Limb (tissue), 2 donors: Measurements from ENCODE around the gene HPSE2.

Source experiments
- DNase-seq, 2 donors: peaks; one replicate each; pipeline ENCODE4 v3.0.0-alpha.2; 2016; ENCODE audit errors: extremely low spot score in 2 of 2

Gene HPSE2

DNA sequence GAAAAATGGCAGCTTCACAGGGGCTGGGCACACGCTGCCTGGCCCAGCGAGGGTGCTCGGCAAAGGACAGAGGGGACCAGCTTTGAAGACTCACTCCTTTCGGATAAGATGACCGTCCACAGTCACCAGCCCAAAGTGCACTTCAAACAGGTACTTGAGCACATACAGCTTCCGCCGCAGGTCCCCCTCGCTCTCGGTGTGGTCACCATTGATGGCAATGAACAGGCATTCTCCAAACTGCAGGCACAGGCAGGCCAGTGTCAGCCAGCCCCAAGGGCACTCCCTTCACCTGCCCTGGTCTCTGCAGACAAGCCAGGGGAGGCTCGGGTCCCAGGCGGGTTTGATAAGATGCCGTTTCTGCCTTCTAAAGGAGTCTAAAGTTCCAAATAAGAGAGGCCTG, 800.5 kb downstream of the HPSE2 start:
- no peak for DNase-seq

DNA sequence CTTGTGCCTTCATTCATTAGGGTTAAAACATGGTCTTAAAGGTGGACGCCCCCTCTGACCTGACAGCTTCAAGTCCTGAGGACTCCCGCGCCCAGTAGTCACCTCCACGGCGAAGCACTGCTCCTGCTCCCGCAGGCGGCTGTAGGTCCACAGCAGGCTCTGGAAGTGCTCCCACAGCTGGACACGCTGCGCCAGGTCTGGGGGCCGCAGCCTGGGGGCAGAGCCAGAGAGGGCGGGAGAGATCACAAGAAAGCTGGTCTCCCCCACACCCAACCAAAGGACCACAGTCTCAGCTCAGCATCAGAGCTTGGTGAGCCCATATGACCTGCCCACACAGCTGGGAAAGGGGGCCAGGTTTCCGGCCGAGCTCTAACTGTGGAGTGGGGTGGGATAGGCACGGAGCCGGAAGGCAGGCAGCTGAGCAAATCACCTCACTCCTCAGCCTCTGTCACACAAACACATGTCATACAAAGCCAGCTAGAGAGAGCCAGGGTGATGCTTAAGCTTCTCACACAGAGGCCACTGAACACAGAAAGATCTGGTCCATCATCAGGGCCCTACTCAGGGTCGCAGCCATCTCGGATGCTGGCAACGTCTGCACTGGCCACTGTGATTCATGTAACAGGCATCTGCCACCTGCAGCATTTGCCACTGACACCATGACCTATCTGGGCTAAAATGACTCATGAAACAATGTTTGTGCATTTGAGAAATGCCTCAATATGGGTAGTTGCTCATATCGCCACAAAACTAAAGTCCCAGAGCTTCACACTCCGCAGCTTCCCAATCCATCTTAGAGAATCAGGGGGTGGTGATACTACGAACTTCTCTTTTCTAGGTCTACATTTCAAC, 801.5 kb downstream of the HPSE2 start:
- DNase-seq: no peak

DNA sequence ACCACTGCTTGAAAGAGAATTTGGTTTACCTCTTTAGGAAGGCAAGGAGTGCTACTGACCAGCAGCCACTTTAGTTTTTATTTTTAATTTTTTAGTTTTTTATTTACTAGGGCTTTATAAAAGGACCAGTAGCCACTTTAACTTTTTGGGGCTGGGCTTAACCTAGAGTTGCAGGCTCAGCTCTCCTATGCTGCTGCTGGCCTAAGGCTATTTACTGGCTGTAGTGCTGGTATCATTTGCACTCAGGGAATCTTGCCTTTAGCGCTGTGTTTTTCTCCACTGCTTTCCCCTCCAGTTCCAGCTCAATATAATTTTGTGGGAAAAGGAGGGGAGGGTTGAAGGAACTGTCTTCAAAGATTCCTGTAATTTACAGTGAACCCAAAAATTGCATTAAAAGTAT, 802.3 kb downstream of the HPSE2 start:
- DNase-seq: no peak

DNA sequence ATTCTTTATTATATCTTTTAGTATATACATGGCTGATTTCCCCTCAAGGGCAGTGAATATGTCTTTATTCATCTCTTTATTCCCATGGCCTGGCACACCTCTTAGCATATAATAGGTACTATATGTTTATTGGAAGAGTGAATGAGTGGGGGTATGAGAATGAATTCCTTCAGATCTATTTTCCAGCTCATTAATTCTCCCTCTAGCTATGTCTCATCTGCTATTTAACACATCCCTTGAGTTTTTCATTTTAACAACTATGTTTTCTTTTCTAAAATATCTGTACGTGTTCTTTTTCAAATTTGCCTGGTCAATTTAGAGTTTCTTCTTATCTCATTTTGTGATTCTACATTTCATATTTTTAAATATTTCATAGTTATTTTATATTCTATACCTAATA, 803.3 kb downstream of the HPSE2 start:
- no peak for DNase-seq

DNA sequence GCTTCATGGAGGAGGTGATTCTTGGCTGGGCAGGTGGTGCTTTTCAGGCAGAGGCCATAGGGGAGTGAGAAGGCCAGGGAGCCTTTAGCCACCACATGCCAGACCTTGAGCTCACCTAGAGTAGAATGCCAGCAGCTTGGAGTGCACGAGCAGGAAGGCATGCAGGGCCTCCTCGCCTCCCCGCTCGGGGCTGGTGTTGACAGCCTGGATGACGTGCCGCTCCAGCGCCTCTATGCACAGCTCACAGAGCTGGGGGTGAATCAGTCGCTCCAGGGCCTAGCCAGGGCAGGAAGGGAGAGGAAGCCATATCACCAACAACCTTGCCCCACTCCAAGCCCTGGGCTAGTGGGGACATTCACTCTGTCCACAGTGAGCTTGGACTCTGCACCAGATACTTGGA, 804.6 kb downstream of the HPSE2 start:
- no peak for DNase-seq

DNA sequence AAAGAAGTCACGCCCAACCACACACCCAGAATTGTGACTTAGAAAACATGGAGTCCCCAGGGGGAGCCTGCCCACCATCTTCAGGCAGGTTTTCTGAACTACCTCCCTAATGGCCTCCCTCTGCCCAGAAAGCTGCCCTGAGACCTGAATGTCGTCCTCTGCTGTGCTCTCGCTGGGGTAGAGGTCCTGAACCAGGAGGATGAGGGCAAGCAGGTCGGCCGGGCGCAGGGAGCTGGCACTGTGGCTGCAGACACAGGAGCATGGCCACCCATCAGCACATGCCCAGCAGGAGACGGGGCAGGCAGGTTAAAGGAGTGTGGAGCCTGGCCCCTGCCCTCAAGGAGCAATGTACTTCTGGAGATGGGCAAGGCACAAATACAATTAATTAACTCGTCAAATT, 805.2 kb downstream of the HPSE2 start:
- DNase-seq: no peak

DNA sequence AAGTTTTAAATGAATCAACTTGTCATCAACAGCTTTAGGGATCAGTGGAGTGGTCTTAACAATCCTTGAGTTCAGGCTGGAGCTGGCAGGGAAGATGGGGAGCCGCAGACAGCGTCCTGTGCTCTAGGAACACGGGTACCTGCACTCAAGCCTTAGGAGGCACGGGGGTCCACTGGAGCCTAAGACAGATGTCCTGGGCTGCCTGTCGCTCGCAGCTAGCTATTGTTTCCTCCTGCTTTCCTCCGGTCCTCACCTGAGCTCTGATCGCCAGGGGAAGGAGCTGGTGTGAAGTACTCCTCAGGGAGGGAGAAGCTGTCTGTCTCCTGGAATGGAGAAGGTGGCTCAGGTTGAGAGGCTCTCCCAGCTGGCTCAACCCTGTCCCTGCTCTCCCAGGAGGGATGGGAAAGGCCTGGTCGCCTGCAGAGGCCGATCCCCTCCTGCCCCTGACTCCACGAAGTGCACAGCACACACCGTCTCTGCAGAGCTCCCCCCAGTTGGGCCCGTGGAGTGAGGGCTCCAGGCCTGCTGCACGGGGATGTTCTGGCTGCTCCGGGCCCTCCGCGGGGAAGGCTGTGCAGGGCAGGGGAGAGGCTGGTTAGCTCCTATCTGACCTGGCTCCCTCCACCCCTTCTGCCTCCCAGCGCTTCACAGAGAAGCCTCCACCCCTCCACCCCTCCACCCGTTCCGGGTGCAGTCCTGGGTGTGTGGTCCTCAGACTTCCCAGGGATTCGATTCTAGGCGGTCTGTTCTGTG, 806.2 kb downstream of the HPSE2 start:
- no peak for DNase-seq

DNA sequence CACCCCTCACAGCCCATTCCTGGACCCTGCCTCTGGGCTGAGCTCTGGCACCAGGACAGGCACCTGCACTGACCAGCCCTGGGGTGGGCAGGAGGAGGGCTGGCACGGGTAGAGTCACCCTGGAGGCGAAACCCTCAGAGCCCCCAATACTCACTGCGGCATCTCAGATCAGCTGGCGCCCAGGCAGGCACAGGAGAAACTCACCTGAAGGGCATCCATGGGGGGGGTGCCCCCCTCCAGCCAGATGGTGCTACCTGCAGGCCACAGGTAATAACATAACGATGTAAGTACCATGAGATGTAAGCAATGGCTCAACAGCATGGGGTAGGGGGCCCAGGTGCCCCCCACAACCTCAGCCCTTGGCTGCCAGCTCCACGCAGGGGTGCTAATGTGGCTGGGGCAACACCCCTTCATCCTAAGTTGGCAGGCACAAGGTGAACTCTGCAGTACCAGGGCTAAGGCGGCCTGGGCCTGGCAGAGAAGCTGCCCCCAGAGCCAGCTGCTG, 808.6 kb downstream of the HPSE2 start:
- no peak for DNase-seq

DNA sequence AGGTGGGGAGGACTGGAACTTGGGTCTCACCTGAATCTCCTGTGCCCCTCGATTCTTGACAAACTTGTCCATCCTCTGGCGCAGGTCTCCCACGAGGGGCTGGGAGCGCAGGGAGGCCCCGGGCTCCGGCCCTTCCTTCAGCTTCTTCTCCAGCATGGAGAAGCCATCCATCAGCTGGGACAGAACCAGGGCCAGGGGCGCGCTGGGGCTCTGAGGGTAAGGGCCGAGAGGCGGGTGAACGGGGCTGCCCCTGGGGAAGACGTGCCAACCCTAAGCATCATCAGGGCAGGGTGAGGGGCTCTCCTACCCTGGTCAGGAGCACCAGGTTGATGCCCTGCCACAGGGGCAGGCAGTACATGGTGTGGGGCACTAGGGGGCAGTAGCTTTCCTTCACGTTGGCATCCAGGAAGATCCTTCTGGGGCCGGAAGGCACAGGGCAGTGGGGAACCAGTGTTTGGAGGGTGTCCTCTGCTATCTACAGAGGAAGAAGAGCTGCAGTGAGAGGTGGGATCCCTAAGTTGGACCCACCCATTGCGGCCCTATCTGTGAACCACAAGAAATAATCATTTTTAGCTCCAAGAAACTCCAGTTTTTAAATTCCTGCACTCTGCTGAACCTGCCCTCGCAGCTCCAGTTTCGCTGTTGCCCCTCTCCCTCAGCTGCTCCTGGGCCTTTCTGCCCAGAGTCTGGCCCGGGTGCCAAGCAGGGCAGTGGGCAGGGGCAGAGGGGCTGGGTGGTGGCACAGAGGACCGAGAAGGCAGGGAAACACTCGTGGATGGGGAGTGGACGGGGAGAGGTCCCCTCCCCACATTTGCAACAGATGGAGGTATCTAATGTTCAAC, 809.9 kb downstream of the HPSE2 start:
- DNase-seq: peak in 1 of 2 donors; percentile 36

DNA sequence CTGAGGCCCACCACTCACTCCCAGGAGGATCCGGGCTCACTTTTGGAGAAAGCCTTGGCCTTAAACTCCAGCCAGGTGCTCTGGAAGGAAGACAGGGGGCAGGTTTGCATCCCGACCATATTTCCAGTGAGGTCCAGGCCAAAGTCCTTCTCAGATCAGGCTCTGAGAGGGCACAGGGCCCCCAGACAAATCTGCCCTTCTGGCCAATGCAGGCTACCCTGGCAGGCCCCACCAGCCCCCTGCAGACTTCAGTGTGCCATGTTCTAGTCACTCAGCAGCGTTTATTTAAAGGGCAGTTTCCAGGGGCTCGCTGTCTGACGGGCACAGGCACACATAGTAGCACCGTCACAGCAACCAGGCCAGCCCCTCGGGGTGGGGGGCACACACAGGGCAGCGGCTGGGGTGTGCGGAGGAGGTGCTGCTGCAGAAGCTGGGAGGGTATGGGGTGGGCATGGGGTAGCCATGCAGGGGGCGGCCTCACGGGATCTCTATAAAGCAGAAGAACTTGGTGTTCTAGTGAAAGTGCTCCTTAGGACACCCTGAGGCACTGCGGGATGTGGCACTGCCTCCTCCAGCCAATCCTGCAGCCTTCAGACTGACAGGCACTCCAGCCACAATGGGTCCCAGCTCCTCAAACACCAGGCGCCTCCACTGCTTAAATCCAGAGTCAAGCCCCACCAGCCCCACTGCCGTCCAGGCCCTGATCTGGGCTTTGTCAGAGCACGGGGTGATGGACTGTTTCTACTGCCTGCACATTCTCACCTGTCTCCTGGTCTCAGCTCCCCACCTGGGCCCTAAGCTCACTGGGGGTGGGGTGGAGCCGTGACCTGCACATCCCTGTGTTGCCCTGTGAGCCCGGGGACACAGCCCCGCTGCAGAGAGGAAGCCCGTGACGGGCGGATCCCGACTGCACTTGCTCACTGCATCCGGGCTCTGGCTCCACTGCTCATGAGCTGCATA, 811.1 kb downstream of the HPSE2 start:
- no peak for DNase-seq

DNA sequence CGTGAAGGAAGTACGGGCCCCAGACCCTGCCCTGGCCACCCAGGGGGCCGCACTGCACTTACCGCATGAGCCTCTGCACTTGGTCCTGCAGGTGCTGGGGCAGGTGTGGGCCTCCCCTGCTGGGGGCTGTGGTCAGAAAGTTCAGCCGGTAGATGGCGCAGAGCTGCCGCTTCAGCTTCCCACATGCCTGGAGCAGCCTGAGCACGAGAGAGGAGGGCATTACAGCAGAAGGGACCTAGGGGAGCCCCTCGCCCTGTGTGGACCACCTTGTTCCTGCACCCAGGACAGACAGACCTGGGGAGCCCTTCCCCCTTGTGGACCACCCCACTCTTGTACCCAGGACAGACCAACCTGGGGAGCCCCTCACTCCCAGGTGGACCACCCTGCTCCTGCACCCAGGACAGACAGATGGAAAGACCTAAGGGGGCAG, 811.9 kb downstream of the HPSE2 start:
- no peak for DNase-seq

DNA sequence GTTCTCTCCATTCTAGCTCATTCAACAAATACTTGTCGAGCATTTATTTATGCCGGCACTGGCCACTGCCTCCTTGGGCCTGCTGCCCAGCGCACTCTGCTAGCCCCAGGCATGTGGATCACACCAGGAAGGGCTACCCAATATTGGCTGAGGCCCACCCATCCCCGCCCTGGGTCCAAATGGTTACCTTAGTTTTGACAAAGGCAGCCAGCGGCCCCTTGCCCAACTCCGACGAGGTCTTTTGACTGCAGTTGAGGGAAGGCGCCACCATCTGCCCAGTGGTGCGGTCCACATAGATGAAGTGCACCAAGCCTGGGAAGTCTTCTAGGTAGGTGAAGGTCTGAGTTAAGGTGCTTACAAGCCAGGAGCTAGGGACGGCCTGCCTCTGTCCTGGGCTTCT, 813.5 kb downstream of the HPSE2 start:
- DNase-seq: no peak

DNA sequence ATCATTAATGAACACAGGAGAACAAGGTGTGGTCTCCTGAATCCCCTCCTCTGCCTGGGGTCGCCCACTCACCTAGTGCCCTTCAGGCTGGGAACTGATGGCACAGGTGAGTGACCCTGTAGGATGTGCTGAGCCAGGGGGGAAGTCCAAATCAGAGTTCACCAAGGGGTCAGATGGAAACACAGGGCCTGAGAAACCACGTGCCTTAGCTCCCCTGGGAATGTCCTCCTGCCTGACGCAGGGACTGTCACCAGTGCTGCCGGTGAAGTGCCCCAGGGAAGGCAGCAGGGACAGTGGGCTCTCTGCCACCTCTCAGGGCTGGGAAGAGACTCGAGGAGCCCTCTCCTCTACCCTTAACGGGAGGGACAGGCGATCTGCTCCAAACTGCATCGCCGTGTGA, 814.9 kb downstream of the HPSE2 start:
- DNase-seq: no peak

DNA sequence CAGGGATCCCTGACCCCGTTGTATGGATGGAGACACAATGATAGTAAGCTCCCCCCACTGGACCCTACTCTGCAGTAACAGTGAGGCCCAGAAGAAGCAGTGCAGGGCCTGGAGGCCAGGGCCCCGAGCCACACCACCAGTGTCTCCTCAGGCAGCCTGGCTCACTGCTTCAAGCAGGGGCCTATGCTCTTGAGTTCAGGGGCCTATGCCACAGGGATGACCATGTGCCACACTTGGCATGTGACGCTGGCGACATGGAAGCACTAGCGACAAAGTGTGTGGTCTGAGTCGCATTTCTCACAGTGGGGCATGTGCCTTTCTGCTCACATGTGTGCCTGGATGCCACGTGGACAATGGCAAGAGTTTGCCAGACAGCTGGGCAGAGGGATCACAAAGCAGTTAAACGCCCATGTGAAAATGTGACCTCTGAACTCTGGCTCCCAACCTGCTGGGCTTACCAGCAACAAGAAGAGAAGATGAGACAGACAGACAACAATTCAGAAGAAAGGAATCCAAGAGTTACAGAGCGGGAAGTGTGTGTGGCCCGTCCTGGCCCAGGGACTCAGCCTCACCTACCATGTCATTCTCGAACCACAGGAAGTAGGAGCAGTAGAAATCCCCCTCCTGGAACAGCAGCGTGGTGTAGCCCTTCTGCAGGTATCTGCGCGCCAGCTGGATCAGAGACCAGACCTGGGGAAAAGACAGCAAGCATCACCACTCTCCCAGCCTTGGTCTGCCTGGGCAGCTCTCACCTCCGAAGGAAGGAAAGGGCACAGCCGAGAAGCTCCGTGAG, 816.0 kb downstream of the HPSE2 start:
- no peak for DNase-seq

DNA sequence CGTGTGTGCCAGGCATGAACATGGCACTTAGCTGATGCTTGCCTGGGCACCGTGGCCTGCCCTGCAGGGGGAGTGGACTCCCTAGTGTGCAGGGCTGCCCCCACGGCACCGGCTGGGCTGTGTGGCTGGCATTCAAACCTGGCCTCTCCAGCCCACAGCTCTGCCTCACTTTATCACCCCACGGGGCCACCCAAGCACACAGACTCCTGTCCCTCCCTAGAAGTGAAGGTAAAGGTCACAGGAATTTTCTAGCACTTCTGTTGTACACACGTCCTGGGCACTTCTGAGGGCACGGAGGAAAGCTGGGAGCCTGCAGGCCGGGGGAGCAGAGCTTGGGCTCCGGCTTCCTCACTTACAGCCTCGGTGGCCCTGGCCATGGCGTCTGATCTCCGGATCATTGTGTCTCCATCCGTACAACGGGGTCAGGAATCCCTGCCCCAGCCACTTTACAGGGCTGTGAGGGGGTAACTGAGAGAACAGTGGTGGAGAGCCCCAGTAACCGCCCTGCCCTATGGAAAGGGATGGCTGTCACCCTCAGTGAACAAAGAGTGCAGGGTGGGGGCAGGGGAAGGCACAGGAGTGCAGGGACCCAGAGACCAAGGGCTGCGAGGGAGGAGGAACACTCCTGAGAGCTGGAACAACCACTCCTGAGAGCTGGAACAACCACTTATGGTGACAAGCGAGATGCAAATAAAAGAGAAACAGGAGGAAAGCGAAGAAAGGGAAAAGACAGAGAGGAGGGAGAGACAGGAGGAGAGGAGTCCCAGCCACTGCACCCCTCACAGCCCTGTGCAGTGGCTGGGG, 816.8 kb downstream of the HPSE2 start:
- no peak for DNase-seq

DNA sequence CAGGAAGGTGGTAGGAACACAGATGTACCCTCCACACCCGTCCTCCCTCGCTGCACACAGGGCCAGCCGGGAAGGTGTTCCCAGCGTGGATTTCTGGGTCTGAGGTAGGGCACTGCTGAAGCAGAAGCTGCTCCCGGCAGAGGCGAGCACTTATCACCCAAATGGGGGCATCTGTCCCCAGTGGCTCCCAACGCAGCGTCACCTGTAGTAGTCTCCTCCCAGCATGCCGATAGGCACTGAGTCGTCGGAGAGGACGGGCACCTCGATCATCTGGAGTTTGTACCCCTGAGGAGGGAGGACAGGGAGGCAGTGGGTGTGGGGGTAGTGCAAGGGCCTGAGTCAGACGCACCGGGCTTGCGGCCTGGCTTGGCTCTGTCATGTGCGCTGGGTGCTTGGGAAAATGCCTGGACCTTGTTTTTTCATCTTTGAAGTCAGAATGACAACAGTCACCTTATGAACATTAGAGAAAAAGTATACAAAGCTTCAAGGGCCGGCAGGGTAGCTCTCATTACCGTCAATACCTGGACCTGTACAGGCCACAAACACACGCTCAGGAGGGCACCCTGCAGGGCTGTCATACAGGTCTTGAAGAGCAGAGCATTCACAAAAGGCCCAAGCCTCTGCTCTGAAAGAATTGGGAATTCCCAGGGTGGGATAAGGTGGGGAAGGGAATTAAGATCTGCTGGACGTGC, 817.5 kb downstream of the HPSE2 start:
- DNase-seq: no peak

DNA sequence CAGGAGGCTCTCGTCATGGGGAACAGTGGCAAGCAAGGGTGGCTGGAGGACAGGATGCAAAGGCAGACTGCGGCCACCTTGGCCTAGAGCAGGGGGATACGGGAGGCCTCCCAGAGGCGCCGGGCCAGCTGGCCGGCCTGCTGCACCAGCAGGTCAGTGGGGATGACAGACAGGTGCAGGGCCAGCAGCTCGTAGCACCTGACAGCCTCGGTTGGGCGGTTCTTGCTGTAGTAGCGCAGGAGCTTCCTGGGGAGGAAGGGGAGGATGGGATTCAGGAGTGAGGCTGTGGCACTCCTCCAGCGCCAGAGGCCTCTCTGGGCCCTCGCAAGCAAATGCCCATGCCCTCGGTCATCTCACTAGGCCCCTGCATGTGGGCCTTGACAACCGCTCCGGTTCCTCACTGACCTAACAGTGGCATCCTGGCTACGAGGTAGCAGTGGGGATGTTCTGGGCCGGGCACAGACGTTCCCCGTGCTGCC, 818.1 kb downstream of the HPSE2 start:
- no peak for DNase-seq
